HG03066 (cell line): ENCODE results near the gene C10orf53.
"Not testable (repeated sequence)": the region's sequence is repeated elsewhere in the genome, so short reads cannot be mapped to it uniquely, and the experiment has no call there.

Experiments
- ATAC-seq: cut with Tn5 transposase; IDR thresholded peaks from one replicate; pipeline ENCODE4 v1.9.1; 2021; ENCODE audit warnings: low read depth; ENCODE audit not compliant: unreplicated experiment

C10orf53 gene

GRCh38 chr10:49682879-49683278 lies 3.4 kb downstream of the C10orf53 start:
- no peak for ATAC-seq

GRCh38 chr10:49686651-49687050 lies 7.2 kb downstream of the C10orf53 start:
- ATAC-seq = no peak

- no peak for ATAC-seq
These were observed 8.9 kb downstream of the C10orf53 start for GRCh38 chr10:49688261-49688846.

- no peak for ATAC-seq
These were observed 9.5 kb downstream of the C10orf53 start for GRCh38 chr10:49688920-49689319.

GRCh38 chr10:49689882-49690510 lies 10.5 kb downstream of the C10orf53 start:
- ATAC-seq = no peak

- ATAC-seq = no peak
These were observed 11.4 kb downstream of the C10orf53 start for GRCh38 chr10:49690698-49691356.

GRCh38 chr10:49691588-49691987 lies 12.1 kb downstream of the C10orf53 start:
- no peak for ATAC-seq

GRCh38 chr10:49694466-49694865 lies 15.0 kb downstream of the C10orf53 start:
- no peak for ATAC-seq

GRCh38 chr10:49696311-49696710 lies 16.9 kb downstream of the C10orf53 start:
- ATAC-seq = no peak

- no peak for ATAC-seq
These were observed 19.2 kb downstream of the C10orf53 start for GRCh38 chr10:49698679-49699078.

GRCh38 chr10:49700211-49700610 lies 20.8 kb downstream of the C10orf53 start:
- no peak for ATAC-seq

GRCh38 chr10:49700997-49701396 lies 21.5 kb downstream of the C10orf53 start:
- ATAC-seq = no peak

GRCh38 chr10:49707585-49707984 lies 28.1 kb downstream of the C10orf53 start:
- ATAC-seq = no peak

- ATAC-seq = no peak
These were observed 30.5 kb downstream of the C10orf53 start for GRCh38 chr10:49709934-49710333.

- no peak for ATAC-seq
These were observed 31.5 kb downstream of the C10orf53 start for GRCh38 chr10:49710966-49711365.

- ATAC-seq = no peak
These were observed 32.0 kb downstream of the C10orf53 start for GRCh38 chr10:49711481-49711880.

- no peak for ATAC-seq
These were observed 33.8 kb downstream of the C10orf53 start for GRCh38 chr10:49713266-49713665.

GRCh38 chr10:49715157-49715556 lies 35.7 kb downstream of the C10orf53 start:
- ATAC-seq = not testable (repeated sequence)

- ATAC-seq = no peak
These were observed 47.1 kb downstream of the C10orf53 start for GRCh38 chr10:49726593-49726992.

GRCh38 chr10:49733866-49734265 lies 54.4 kb downstream of the C10orf53 start:
- no peak for ATAC-seq

GRCh38 chr10:49734676-49735075 lies 55.2 kb downstream of the C10orf53 start:
- no peak for ATAC-seq

- ATAC-seq = no peak
These were observed 55.7 kb downstream of the C10orf53 start for GRCh38 chr10:49735161-49735560.
